Prostate gland (tissue), 2 donors: Measurements from ENCODE around the gene CAMKMT. TPM values are rescaled to one million over a fixed set of nuclear protein-coding genes. Genes with fewer than 3 reads are reported as not detected.

Experiments used
- DNase-seq: peaks from one replicate; pipeline ENCODE4 v3.0.0-alpha.2; 2019; ENCODE audit warnings: low spot score
- H3K27ac ChIP-seq, 2 donors: fragments of 200-600 bp; sonication (generic); 2 replicates each; pipeline ENCODE4 v1.5.1; 2017 to 2019
- H3K27me3 ChIP-seq: fragments of 200-600 bp; sonication (generic); replicated peaks from 2 replicates; pipeline ENCODE4 v1.5.1; 2019; ENCODE audit not compliant: insufficient read depth
- H3K36me3 ChIP-seq, 2 donors: fragments of 200-600 bp; sonication (generic); 1 replicate in 1 of 2; 2 replicates in 1 of 2; pipeline versions ENCODE4 v1.5.1 to v1.8.1; 2017 to 2019
- H3K4me1 ChIP-seq: fragments of 200-600 bp; sonication (generic); replicated peaks from 2 replicates; pipeline ENCODE4 v1.5.1; 2019
- H3K4me3 ChIP-seq, 2 donors: fragments of 200-600 bp; sonication (generic); 2 replicates each; pipeline ENCODE4 v1.5.1; 2017 to 2019
- H3K9me3 ChIP-seq: fragments of 200-600 bp; sonication (generic); 2 replicates; pipeline ENCODE4 v1.5.1; 2017
- POLR2A ChIP-seq: fragments of 450-650 bp; IDR thresholded peaks from one replicate; pipeline ENCODE4 v1.6.1; 2016; ENCODE audit warnings: antibody characterized with exemption, mild to moderate bottlenecking
- POLR2AphosphoS5 ChIP-seq: sonication (generic); formaldehyde crosslinking; IDR thresholded peaks from one replicate; pipeline ENCODE4 v1.6.1; 2017; ENCODE audit warnings: antibody characterized with exemption
- WGBS: methylation state at CpG from one replicate; pipeline ENCODE4 v1.1.5; 2018; 5-methylcytosine and 5-hydroxymethylcytosine counted together
- intact Hi-C: fragments of 100-400 bp; cut with DNase I; formaldehyde crosslinking; loops from one replicate; pipeline ENCODE4 v1.14.2; 2022
- total RNA-seq, 2 donors: library from RNA; depleted of rRNA; stranded (reverse); fragments of >200 nt; gene quantifications; one replicate each; pipeline ENCODE4 v1.1.0, GENCODE V29; 2016
- TF ChIP-seq, protein P1 (sequence below), 4 experiments: fragments of 200-600 bp in 2 of 4; fragments of 450-650 bp in 2 of 4; sonication (generic) in 2 of 4; IDR thresholded peaks; 1 replicate in 3 of 4; 2 replicates in 1 of 4; pipeline ENCODE4 v1.5.1; 2016 to 2019; ENCODE audit warnings: antibody characterized with exemption in 4 of 4, mild to moderate bottlenecking in 2 of 4, moderate library complexity in 2 of 4

The CAMKMT gene
- total RNA-seq, 2 donors from 2014 or later, result 5.4 to 7.6 TPM

DNA sequence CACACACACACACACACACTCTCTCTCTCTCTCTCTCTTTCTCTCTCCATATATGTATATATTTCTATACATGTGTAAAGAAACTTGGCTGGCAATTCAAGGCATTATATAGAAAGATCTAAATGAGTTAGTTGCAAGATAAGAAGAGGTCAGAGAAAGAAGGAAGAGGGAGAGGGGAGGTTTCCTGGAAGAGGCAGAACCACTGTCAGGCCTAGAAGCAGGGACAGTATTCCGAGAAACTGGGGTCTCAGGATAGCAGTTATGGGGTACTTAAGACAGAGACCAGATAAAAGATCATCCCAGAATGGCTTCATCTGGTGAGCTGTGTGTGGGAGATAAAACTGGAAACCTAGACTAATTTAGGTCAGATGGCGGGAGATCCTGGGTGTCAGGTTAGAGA lies 180.8 kb downstream of the CAMKMT start:
- intact Hi-C loops, result no loop called here
- 98% methylated on average over 2 of the region's 2 CpGs for whole genome bisulfite sequencing
- H3K9me3 ChIP-seq, result no peaks in the 10 kb centered on the region
- H3K4me3 ChIP-seq, result no peak overlapping the region
- H3K4me1 ChIP-seq, result no peaks in the 10 kb centered on the region
- H3K27me3 ChIP-seq, result no peaks in the 10 kb centered on the region
- no peak for DNase-seq
- no peak overlapping the region for H3K27ac ChIP-seq
- H3K36me3 ChIP-seq, result no peaks in the 10 kb centered on the region
- TF ChIP-seq POLR2AphosphoS5, result no peak
- TF ChIP-seq POLR2A, result no peak
- TF ChIP-seq, protein P1, sequence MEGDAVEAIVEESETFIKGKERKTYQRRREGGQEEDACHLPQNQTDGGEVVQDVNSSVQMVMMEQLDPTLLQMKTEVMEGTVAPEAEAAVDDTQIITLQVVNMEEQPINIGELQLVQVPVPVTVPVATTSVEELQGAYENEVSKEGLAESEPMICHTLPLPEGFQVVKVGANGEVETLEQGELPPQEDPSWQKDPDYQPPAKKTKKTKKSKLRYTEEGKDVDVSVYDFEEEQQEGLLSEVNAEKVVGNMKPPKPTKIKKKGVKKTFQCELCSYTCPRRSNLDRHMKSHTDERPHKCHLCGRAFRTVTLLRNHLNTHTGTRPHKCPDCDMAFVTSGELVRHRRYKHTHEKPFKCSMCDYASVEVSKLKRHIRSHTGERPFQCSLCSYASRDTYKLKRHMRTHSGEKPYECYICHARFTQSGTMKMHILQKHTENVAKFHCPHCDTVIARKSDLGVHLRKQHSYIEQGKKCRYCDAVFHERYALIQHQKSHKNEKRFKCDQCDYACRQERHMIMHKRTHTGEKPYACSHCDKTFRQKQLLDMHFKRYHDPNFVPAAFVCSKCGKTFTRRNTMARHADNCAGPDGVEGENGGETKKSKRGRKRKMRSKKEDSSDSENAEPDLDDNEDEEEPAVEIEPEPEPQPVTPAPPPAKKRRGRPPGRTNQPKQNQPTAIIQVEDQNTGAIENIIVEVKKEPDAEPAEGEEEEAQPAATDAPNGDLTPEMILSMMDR (IDR thresholded peaks at IDR 0.05), result no peak

DNA sequence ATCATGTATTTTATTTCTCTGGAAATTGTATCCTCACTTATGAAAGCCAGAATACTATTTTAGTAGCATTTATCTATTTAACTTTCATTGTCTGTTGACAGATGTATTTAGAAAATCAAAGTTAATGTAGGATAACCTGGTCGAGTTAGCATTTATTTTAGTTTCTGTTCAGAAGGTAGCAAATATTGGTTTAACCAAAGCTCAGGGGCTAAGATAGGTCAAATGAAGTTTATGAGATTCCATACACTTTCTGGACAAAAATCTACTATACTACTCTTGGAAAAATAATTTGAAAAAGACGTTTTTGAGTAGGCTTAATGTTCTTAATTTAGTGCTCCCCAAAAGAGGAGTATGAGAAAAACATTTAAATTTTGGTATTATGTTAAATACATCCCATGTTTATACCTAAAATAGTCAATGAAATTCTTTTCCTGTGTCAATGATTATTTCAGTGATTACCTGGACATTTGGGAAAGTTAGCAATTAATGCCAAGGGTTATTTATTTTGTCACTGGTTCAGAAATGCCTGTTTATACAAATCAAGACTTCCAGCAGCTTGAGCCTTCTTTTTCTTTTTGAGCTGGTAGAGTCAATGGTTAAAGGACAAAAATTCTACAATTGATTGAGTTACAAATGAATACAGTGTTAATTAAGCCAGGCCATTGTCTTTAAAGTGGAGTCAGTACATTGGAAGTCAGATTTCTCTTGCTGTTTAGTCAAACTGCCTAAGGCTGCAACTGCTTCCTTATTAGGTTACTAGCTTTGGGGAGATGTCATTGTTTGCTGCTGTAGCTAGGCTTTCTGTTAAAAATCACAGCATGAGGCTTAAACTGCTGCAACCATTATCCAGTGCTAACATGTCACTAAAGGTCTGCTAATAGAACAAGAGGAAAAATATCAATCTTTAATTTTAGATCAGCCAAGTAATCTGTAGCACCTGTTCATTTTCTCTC lies 182.3 kb downstream of the CAMKMT start:
- H3K4me3 ChIP-seq, result no peak overlapping the region

DNA sequence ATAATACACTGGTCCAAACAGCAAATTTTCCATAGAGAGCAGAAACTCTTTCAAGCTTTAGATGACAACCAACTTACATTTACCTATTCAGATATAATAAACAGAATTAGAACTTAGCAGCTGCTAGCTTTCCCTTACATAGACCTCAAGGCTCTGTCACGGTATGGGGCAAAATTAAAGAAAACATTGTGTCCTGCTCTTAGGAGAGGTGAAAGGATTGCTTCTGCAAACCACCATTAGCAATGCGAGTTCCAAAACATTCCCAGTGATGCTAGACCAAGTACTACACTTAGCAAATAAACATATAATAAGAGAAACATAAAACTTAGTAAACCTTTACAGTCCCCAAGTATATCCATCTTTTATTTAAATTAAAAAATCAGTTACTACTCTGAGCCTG lies 183.3 kb downstream of the CAMKMT start:
- TF ChIP-seq POLR2AphosphoS5 (no peak), POLR2A (no peak)
- TF ChIP-seq, protein P1 (IDR thresholded peaks at IDR 0.05), result no peak
- H3K36me3 ChIP-seq, result no peaks in the 10 kb centered on the region
- H3K9me3 ChIP-seq, result no peaks in the 10 kb centered on the region
- no peak overlapping the region for H3K4me3 ChIP-seq
- intact Hi-C loops, result no loop called here
- H3K27ac ChIP-seq, result no peak overlapping the region
- no peak for DNase-seq
- WGBS, result 88% methylated on average over 2 of the region's 2 CpGs
- H3K4me1 ChIP-seq, result no peaks in the 10 kb centered on the region
- H3K27me3 ChIP-seq, result no peaks in the 10 kb centered on the region

More for the DNA sequence above, 182.3 kb downstream of the CAMKMT start:
- intact Hi-C loops, result no loop called here
- H3K27ac ChIP-seq, result no peak overlapping the region
- TF ChIP-seq, protein P1 (IDR thresholded peaks at IDR 0.05), result no peak
- TF ChIP-seq POLR2AphosphoS5, result no peak
- TF ChIP-seq POLR2A, result no peak
- H3K27me3 ChIP-seq, result no peaks in the 10 kb centered on the region
- H3K36me3 ChIP-seq, result no peaks in the 10 kb centered on the region
- 50% methylated on average over 2 of the region's 2 CpGs for WGBS
- DNase-seq, result no peak
- H3K4me1 ChIP-seq, result no peaks in the 10 kb centered on the region
- no peaks in the 10 kb centered on the region for H3K9me3 ChIP-seq

DNA sequence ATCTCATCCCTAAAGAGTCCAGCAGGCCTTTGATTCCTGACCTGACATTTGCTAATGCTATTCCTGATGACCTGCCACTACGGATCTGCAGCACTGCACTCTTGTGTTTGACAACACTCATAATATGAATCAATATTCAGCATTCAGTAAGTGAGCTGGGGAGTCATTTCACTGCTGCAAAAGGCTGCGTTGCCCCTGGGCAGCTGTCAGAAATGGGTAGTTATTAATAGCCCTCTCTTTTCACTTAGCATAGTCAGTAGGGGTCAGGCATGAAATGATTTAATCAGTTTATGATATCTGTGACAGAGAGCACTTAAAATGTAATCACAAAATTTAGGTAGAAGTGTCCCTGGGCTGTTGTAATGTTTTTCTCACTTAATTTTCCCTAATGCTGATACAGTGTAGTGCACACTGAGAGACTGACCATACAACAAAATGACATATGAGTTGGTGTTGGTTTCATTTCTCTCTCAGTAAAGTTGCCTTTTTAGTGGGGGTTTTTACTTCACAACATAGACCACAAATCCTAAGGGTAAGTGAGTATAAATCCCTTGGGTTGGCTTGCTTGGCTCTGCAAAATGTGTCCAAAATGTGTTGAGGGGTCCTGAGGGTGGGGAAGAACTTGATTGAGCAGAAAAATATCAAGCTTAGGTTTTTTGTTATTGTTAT lies 184.8 kb downstream of the CAMKMT start:
- Histone ChIP-seq H3K27me3 (no peaks in the 10 kb centered on the region), H3K9me3 (no peaks in the 10 kb centered on the region), H3K4me1 (no peaks in the 10 kb centered on the region), H3K4me3 (no peak overlapping the region), H3K27ac (no peak overlapping the region), H3K36me3 (no peaks in the 10 kb centered on the region)
- TF ChIP-seq POLR2A (no peak), POLR2AphosphoS5 (no peak)
- TF ChIP-seq, protein P1 (IDR thresholded peaks at IDR 0.05), result no peak
- no peak for DNase-seq
- intact Hi-C loops, result no loop called here
- WGBS, result 98% methylated on average over 2 of the region's 2 CpGs
